Activated T-cell treated with anti-CD3 and anti-CD28 coated beads, Interleukin-2, amount 50 U/mL, for 72 hours (primary cell): ENCODE results near the gene U2AF1. TPM values are rescaled to one million over a fixed set of nuclear protein-coding genes. Genes with fewer than 3 reads are reported as not detected.
A peak's percentile ranks its signal among the peaks of the same experiment; 100 is the strongest.
"Not testable (repeated sequence)": the region's sequence is repeated elsewhere in the genome, so short reads cannot be mapped to it uniquely, and the experiment has no call there.

Experiments
- ATAC-seq, 2 donors: fragments of 150-1000 bp; cut with Tn5 transposase; replicated peaks in 1 of 2; 2 replicates each; pipeline ENCODE4 v1.10.0; 2021; ENCODE audit warnings: moderate library complexity in 2 of 2, mild to moderate bottlenecking in 1 of 2
- DNase-seq, 2 donors: peaks; one replicate each; pipeline ENCODE4 v3.0.0; 2021 to 2022; ENCODE audit warnings: mixed read lengths in 1 of 2
- H3K27ac Mint-ChIP-seq: one replicate; pipeline ENCODE4 v1.8.0; 2022; ENCODE audit warnings: mild to moderate bottlenecking, moderate library complexity, mixed read lengths
- H3K27me3 Mint-ChIP-seq: one replicate; pipeline ENCODE4 v1.8.0; 2022; ENCODE audit warnings: low read depth, mixed read lengths
- H3K36me3 Mint-ChIP-seq, 2 donors: one replicate each; pipeline ENCODE4 v1.8.0; 2022; ENCODE audit warnings: mixed read lengths in 2 of 2, mild to moderate bottlenecking in 1 of 2; ENCODE audit not compliant: insufficient read depth in 2 of 2
- H3K4me1 Mint-ChIP-seq: one replicate; pipeline ENCODE4 v1.8.0; 2022; ENCODE audit warnings: low read depth, mixed read lengths
- H3K4me3 Mint-ChIP-seq, 2 donors: one replicate each; pipeline ENCODE4 v1.8.0; 2022; ENCODE audit warnings: mild to moderate bottlenecking in 2 of 2, mixed read lengths in 2 of 2, moderate library complexity in 2 of 2
- H3K9me3 Mint-ChIP-seq, 2 donors: one replicate each; pipeline ENCODE4 v1.8.0; 2022; ENCODE audit warnings: mixed read lengths in 2 of 2
- total RNA-seq, 2 donors: library from RNA; stranded (reverse); gene quantifications; one replicate each; pipeline ENCODE4 v1.2.3, GENCODE V29; 2022

U2AF1 gene
- total RNA-seq, 2 donors from 2014 or later: 36.7 to 73.4 TPM

DNA sequence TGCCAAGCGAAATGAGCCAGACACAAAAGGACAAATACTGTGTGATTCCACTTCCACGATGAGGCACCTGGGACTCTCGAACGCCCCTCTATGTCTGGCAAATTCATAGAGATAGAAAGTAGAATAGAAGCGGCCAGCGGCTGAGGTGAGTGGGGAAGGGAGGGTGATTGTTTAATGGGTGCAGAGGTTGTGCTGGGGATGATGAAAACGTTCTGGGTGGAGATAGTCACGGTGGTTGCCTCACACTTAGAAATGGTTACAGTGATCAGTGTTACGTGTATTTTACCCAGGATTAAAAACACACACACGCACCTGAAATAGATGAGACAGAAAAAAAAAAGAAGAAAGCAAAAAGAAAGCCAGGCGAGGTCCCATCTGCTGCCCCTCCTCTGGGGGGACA lies 34.6 kb downstream of the U2AF1 start:
- not testable (repeated sequence) for H3K36me3 Mint-ChIP-seq, H3K4me3 Mint-ChIP-seq, ATAC-seq, H3K27ac Mint-ChIP-seq, DNase-seq, H3K4me1 Mint-ChIP-seq, H3K9me3 Mint-ChIP-seq, H3K27me3 Mint-ChIP-seq

DNA sequence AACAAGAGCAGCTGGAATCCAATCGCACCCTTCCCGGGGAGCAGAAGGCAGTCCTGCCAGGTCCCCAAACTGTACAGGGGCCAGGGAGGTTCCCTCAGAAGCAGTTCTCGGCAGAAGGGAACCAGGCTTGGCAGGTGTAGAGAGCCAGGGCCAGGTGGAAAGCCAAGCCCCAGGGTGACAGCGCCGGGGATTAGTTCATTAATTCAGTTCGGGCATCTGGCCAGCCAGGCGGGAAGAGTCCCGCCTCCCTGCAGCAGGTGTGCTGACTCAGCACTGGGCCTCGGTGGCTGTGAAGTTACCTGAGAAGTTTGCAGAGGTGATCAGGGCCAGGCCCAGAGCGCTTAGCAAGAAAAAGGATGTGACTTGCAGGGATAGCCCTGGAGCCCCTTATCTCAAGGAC lies 37.7 kb downstream of the U2AF1 start:
- H3K9me3 Mint-ChIP-seq, H3K4me3 Mint-ChIP-seq, H3K27me3 Mint-ChIP-seq, H3K36me3 Mint-ChIP-seq, H3K4me1 Mint-ChIP-seq, ATAC-seq, H3K27ac Mint-ChIP-seq, DNase-seq: not testable (repeated sequence)

DNA sequence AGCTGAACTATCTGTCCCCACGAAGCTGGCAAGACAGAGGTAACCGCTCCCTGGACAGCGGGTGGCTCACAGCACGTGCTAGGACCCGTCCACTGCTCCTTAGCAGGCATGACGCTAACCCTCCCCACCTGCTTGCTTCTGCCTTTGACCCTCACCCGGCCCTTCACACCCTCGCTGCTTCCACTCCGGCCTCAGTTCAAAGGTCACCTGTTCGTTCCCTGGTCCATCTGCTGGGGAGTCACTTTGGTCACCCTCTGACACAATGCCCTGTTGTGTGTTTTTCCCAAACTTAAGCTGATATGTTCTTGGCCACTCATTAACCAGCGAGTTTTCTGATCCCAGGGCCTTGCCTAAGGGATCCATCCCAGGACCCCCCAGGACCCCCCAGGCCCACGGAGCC lies 39.3 kb downstream of the U2AF1 start:
- not testable (repeated sequence) for H3K4me1 Mint-ChIP-seq, DNase-seq, H3K36me3 Mint-ChIP-seq, H3K27ac Mint-ChIP-seq, H3K4me3 Mint-ChIP-seq, H3K9me3 Mint-ChIP-seq, H3K27me3 Mint-ChIP-seq, ATAC-seq

DNA sequence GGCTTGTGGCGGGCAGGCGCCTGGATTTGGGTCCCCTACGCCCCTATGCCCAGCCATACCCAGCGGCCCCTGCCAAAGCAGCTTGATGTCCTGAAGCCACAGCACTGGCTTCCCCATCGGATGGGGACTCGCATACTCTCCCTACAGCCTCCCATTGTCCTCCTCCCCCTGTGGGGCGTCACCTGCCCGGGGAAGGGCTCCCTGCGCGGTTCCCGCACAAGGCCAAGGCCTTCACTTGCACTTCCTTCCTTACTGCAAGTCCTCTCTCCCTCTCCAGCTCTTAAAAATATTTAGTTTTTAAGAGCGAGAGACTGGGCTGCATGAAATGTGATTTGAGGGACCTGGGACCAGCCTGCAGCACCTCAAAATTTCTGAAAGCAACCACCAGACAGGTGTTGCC lies 40.7 kb downstream of the U2AF1 start:
- not testable (repeated sequence) for H3K9me3 Mint-ChIP-seq, H3K4me1 Mint-ChIP-seq, H3K36me3 Mint-ChIP-seq, H3K4me3 Mint-ChIP-seq, ATAC-seq, DNase-seq, H3K27ac Mint-ChIP-seq, H3K27me3 Mint-ChIP-seq

DNA sequence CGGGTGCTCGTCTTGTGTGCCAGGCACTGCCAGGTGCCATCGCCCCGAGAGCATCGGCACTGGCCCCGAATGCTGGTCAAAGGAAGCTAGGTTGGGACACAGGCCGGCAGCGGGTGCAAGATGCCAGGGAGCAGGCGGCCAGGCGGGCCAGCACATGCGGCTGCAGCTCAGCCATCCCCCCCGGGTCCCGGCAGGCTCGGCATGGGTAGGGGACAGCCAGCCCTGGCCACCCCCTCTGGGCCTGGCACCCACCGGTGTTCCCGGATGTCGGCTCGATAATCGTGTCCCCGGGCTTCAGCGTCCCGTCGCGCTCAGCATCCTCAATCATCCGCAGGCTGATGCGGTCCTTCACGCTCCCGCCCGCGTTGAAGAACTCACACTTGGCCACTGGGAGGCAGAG lies 41.4 kb downstream of the U2AF1 start:
- H3K27me3 Mint-ChIP-seq, H3K36me3 Mint-ChIP-seq, ATAC-seq, H3K27ac Mint-ChIP-seq, DNase-seq, H3K4me3 Mint-ChIP-seq, H3K4me1 Mint-ChIP-seq, H3K9me3 Mint-ChIP-seq: not testable (repeated sequence)

DNA sequence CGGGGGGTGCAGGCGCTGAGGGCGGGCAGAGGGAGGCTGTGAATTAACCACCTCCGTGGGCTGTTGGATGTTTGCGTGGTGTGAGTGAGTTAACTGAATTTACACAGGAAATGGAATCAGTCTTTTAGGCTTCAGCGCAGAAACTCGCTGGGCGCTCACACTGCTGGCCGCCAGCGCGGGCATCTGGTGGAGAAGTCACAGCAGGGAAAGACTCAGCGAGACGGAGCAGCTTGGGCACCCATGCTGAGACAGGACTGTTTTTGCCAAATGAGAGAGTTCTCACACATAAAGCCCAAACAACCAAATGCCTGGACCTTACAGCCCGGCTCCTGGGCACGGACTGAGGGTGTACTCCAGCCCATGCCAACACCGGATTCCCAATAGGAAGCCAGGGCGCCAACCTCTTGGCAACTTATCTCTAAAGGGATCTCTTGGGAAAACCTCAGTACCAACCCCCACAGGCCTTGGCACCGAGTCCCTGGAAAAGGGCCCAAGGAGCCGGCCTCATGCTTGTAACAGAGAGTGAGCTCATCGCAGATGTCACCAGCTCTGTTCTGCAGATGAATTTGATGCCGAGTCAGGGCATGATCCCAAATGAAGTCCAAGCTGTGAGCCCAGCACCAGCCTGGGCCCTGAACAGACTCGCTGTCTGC lies 43.0 kb downstream of the U2AF1 start:
- H3K4me3 Mint-ChIP-seq, DNase-seq: not testable (repeated sequence)

DNA sequence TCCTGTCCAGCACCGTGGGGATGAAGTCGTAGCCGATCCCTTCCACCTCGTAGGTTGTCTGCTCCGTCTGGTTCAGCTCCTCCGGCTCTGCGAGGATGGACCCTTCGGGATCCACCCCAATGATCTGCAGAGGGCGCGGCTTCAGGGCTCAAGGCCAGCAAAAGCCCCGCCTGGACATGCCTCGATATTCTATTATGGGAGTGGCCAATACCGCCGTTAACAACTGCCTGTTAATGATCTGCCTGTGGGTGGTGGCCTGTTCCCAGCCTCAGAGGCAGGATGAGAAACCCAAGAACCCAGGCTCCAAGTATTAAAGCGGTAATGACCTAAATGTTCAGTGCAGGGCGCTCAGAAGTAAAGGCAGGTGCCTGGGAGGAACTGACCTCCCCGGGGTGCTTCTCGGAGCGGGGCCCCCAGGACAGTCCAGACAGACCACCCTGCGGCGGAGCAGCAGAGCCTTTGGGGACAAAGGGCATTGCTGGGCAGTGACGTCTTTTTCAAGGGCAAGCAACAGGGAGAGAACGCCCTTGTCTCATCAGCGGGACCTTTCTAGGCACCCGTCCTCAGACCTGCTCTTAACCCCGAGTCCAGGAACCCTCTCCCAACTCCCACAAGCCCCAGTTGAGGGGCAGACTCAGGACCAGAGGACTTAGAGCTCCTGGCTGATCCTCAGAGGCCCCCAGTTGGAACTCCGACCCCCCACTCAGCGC lies 44.3 kb downstream of the U2AF1 start:
- not testable (repeated sequence) for H3K9me3 Mint-ChIP-seq, H3K4me1 Mint-ChIP-seq, H3K36me3 Mint-ChIP-seq, H3K27me3 Mint-ChIP-seq, ATAC-seq, H3K4me3 Mint-ChIP-seq, DNase-seq, H3K27ac Mint-ChIP-seq

More for the DNA sequence above, 43.0 kb downstream of the U2AF1 start:
- H3K4me1 Mint-ChIP-seq, H3K9me3 Mint-ChIP-seq, H3K27me3 Mint-ChIP-seq, ATAC-seq, H3K27ac Mint-ChIP-seq, H3K36me3 Mint-ChIP-seq: not testable (repeated sequence)

DNA sequence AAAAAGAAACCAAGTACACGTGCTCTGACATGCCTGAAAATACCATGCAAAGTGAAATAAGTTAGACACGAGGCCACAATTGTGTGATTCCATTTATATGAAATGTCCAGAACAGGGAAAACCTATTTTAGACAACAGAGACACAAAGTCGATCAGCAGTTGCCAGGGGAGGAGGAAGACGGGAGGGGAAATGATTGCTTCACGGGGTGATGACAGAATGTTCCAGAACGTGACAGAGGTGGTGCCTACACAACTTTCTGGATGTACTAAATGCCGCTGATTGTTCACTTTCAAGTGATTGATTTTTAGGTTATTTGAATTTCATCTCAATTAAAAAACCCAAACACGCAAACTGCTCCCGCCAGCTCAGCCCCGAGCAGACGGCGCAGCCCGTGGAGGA lies 54.3 kb downstream of the U2AF1 start:
- not testable (repeated sequence) for DNase-seq, H3K36me3 Mint-ChIP-seq, H3K4me3 Mint-ChIP-seq, H3K9me3 Mint-ChIP-seq, ATAC-seq, H3K4me1 Mint-ChIP-seq, H3K27me3 Mint-ChIP-seq, H3K27ac Mint-ChIP-seq

DNA sequence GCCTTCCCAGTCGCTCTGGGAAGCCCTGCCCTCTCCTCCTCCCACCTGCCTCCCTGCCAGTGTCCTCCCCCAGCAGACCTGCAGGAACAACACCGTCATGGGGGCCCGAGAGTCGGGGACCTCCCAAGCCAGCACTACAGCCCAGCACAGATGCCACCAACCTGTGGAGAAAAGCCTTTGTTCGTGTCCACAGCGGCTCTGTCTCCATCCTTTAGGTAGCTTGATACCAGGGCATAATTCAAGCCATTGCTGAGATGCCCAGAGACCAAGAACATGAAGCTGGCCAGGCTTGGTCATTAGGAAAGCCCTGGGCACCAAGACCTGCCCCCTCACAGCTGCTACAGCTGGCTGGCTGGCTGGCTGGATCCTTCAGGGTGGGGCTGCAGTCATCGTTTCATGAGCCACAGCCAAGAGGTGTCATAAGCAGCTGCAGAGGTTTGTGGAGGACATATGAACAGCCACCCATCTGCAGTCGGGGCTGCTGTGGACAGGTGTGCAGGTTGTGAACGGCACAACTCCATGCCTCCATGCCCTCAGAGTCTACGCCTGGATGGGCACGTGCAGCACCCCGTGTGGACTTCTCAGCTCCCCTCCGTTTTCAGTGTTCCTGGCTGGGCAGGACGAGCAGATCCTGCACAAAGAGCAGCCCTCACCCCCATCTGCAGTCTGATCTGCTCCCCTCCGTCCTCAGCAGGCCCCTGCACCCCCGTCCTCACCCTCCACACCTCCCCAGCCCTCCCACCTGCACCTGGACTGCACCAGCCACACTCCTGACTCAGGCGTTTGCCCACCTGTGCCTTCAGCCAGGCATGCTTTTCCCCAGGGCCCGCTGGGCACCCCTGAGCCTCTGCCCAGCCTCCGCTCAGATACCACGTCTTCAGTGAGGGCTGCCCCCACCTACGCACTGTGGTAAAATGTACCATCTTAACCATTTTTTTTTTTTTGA lies 61.2 kb downstream of the U2AF1 start:
- DNase-seq: peak; percentile 9 to 47
- peak overlapping the region in 1 of 2 donors; percentile 56 for H3K4me3 Mint-ChIP-seq
- H3K27ac Mint-ChIP-seq, H3K4me1 Mint-ChIP-seq, H3K9me3 Mint-ChIP-seq, H3K36me3 Mint-ChIP-seq, H3K27me3 Mint-ChIP-seq: not testable (repeated sequence)
- peak; percentile 63 to 75 for ATAC-seq

DNA sequence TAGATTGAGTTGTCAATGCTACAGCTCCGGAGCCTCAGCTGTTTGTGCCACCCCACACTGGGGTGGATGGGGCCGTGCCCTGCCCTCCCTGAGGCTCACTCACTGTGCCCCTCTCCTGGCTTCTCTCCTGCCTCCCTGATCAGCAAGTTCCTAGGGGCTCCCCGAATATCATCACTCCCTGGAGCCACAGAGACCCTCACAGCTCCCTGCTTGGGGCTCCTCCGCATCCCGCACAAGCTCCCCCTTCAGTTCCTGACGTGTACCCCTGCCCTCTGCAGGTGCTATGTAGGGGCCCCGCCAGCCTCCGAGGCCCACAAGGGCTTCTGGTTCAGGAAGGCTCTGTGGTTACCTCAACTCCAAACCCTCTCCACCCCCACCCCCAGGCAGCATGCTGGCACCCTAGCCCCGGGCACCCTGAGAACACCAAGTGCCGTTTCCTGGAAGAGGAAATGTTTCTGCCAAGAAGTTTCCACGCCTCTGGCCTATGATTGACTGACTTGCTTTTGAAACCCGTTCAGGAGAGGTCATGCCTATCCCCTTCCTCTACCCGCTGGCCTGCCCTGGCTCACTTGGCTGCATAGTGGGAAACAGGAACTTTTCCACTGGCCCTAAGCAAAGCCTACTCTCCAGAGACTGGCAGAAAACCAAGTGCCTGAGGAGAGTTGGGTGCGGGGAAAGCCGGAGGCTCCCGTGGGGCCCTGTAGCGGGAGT lies 62.0 kb downstream of the U2AF1 start:
- Mint-ChIP-seq H3K27ac (peak overlapping the region; percentile 86), H3K4me3 (peak overlapping the region; percentile 62 to 64)
- peak in 1 of 2 donors; percentile 8 for DNase-seq
- peak; percentile 46 to 53 for ATAC-seq
- not testable (repeated sequence) for H3K36me3 Mint-ChIP-seq, H3K27me3 Mint-ChIP-seq, H3K9me3 Mint-ChIP-seq, H3K4me1 Mint-ChIP-seq

DNA sequence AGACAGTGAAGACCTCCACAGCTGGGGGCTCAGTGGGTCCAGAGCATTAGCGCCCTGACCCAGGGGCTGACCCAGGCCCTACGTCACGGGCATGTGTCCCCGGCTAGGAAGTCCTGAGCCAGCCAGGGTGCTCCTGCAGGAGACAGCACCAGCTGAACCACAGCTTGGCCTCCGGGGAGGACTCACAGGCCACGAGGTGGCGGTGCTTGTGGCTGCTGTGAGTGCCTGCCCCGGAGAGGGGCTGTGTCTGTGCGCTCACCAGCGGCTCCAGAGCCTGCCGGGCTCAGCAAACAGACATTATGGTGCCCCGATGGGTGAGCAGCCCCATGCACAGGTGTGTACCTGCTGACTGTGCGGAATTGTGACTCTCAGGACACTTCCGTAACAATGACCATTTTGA lies 62.8 kb downstream of the U2AF1 start:
- H3K27ac Mint-ChIP-seq, H3K9me3 Mint-ChIP-seq, H3K36me3 Mint-ChIP-seq, H3K4me3 Mint-ChIP-seq, ATAC-seq, H3K27me3 Mint-ChIP-seq, H3K4me1 Mint-ChIP-seq: not testable (repeated sequence)
- DNase-seq: peak in 1 of 2 donors; percentile 2

DNA sequence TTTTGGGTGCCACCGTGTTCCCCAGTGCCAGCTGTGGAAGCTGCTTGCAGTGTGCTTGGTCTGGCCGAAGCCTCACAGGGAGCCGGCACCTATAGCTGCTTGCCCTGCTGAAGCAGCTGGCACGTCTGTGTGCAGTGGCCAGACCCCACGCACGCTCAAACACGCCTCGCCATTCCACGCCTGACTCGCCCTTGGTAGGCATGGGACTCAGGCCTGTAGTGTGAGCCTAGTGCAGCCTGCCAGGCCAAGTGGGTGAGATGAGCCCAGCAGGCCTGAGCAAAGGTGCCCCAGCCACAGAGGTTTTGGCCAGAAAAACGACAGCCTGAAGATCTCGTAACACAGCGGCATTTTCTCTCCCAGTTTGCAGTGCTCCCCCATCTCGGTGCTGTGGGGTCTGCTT lies 64.1 kb downstream of the U2AF1 start:
- not testable (repeated sequence) for H3K36me3 Mint-ChIP-seq, H3K4me3 Mint-ChIP-seq, ATAC-seq, H3K27me3 Mint-ChIP-seq, H3K27ac Mint-ChIP-seq, DNase-seq, H3K4me1 Mint-ChIP-seq, H3K9me3 Mint-ChIP-seq
